Stomach (tissue), 9 donors: ENCODE measurements around the gene CDC45. TPM values are rescaled to one million over a fixed set of nuclear protein-coding genes. Genes with fewer than 3 reads are reported as not detected.

Experiments
- DNase-seq, 2 donors: peaks; one replicate each; pipeline versions ENCODE4 v3.0.0 to v3.0.0-alpha.2; 2013 to 2019
- H3K27ac ChIP-seq, 5 donors: fragments of 200-600 bp in 4 of 5; sonication (generic) in 4 of 5; one replicate each; pipeline ENCODE4 v1.5.1; 2013 to 2019; ENCODE audit warnings: mild to moderate bottlenecking in 1 of 5, moderate library complexity in 1 of 5
- H3K27me3 ChIP-seq, 3 donors: fragments of 200-600 bp; sonication (generic); one replicate each; pipeline ENCODE4 v1.5.1; 2017 to 2019; ENCODE audit warnings: mixed run types in 1 of 3
- H3K36me3 ChIP-seq, 4 donors: fragments of 200-600 bp; sonication (generic); 1 replicate in 3 of 4; 2 replicates in 1 of 4; pipeline ENCODE4 v1.5.1; 2016 to 2019
- H3K4me1 ChIP-seq, 4 donors: fragments of 200-600 bp; sonication (generic); one replicate each; pipeline ENCODE4 v1.5.1; 2016 to 2019
- H3K4me3 ChIP-seq, 4 donors: fragments of 200-600 bp; sonication (generic) in 3 of 4; one replicate each; pipeline ENCODE4 v1.5.1; 2016 to 2019; ENCODE audit warnings: mild to moderate bottlenecking in 1 of 4
- H3K9me3 ChIP-seq, 4 donors: fragments of 200-600 bp; sonication (generic); one replicate each; pipeline ENCODE4 v1.5.1; 2016 to 2019
- CTCF ChIP-seq, 7 experiments: fragments of 450-650 bp in 4 of 7; fragments of 200-600 bp in 3 of 7; sonication (generic) in 3 of 7; IDR thresholded peaks; one replicate each; pipeline ENCODE4 v1.5.1; 2016 to 2019; ENCODE audit warnings: antibody characterized with exemption in 7 of 7, control low read depth in 2 of 7, mild to moderate bottlenecking in 1 of 7
- EP300 ChIP-seq: sonication (generic); formaldehyde crosslinking; IDR thresholded peaks from one replicate; pipeline ENCODE4 v1.6.1; 2017; ENCODE audit warnings: antibody characterized with exemption
- POLR2A ChIP-seq, 4 donors: fragments of 450-650 bp; IDR thresholded peaks; one replicate each; pipeline ENCODE4 v1.6.1; 2016; ENCODE audit warnings: antibody characterized with exemption in 4 of 4, control low read depth in 2 of 4, mild to moderate bottlenecking in 1 of 4, moderate library complexity in 1 of 4
- POLR2AphosphoS5 ChIP-seq, 3 donors: sonication (generic); formaldehyde crosslinking; IDR thresholded peaks; one replicate each; pipeline ENCODE4 v1.6.1; 2016; ENCODE audit warnings: antibody characterized with exemption in 3 of 3
- WGBS, 5 donors: extraction: QIAGEN DNeasy Blood & Tissue Kit in 3 of 5; methylation state at CpG; one replicate each; pipeline versions ENCODE4 v1.1.5 to v1.1.7; 2013 to 2018; 5-methylcytosine and 5-hydroxymethylcytosine counted together
- intact Hi-C: fragments of 100-400 bp; cut with DNase I; formaldehyde crosslinking; loops from one replicate; pipeline ENCODE4 v1.15.1; 2023; ENCODE audit warnings: low total_unique reads
- polyA plus RNA-seq, 3 donors: library from polyadenylated mRNA; stranded (reverse); fragments of 200-250 nt; gene quantifications; one replicate each; pipeline ENCODE4 v1.2.3, GENCODE V29; 2013
- total RNA-seq, 5 donors: library from RNA; depleted of rRNA; stranded (reverse); fragments of >200 nt; gene quantifications; one replicate each; pipeline versions ENCODE4 v1.1.0 to v1.2.3, GENCODE V29; 2014 to 2016
- donor health status: healthy with polysubstance abuse.
- donor health status: Bipolar disorder and iron deficiency.
- donor health status: healthy.

CDC45 gene
- total and polyA plus RNA-seq, 8 donors: 1.2 to 44.2 (median 5.4) TPM; not detected in 1

GRCh38 chr22:19453718-19454117 lies 26.0 kb upstream of the CDC45 start:
- H3K4me3 ChIP-seq: no peak overlapping the region
- no peaks in the 10 kb centered on the region for H3K9me3 ChIP-seq
- peaks cover 70 to 95% (median 86%) of the 10 kb centered on the region in 4 donors for H3K36me3 ChIP-seq
- H3K27ac ChIP-seq: no peak overlapping the region
- peaks cover 0 to 7% (median 2%) of the 10 kb centered on the region in 4 donors for H3K4me1 ChIP-seq
- TF ChIP-seq EP300 (no peak), POLR2A (IDR thresholded peaks at IDR 0.05) (no peak), POLR2AphosphoS5 (IDR thresholded peaks at IDR 0.05) (no peak), CTCF (IDR thresholded peaks at IDR 0.05) (no peak)
- no peak for DNase-seq
- WGBS, 5 donors: 84 to 99% (median 94%) methylated on average over 5 of the region's 5 CpGs
- intact Hi-C loops: loop anchor here (10.0 kb wide), 1 partner anchor 269 kb away; no protein-coding TSS in a partner anchor
- H3K27me3 ChIP-seq: no peaks in the 10 kb centered on the region

GRCh38 chr22:19454156-19454555 lies 25.6 kb upstream of the CDC45 start:
- H3K27me3 ChIP-seq: no peaks in the 10 kb centered on the region
- WGBS, 5 donors: 70 to 79% (median 75%) methylated on average over 6 of the region's 6 CpGs
- peaks cover 75 to 99% (median 90%) of the 10 kb centered on the region in 4 donors for H3K36me3 ChIP-seq

GRCh38 chr22:19455033-19455432 lies 24.7 kb upstream of the CDC45 start:
- intact Hi-C loops: loop anchor here (10.0 kb wide), 1 partner anchor 270 kb away; no protein-coding TSS in a partner anchor
- WGBS, 5 donors: 88 to 100% (median 93%) methylated on average over 2 of the region's 2 CpGs
- no peak overlapping the region for H3K4me3 ChIP-seq
- H3K27ac ChIP-seq: no peak overlapping the region
- no peak for TF ChIP-seq EP300
- no peak for TF ChIP-seq CTCF (IDR thresholded peaks at IDR 0.05)
- no peak for TF ChIP-seq POLR2AphosphoS5 (IDR thresholded peaks at IDR 0.05)
- no peak for TF ChIP-seq POLR2A (IDR thresholded peaks at IDR 0.05)
- H3K9me3 ChIP-seq: no peaks in the 10 kb centered on the region
- no peaks in the 10 kb centered on the region for H3K27me3 ChIP-seq
- no peaks in the 10 kb centered on the region for H3K4me1 ChIP-seq
- peaks cover 77 to 100% (median 98%) of the 10 kb centered on the region in 4 donors for H3K36me3 ChIP-seq
- no peak for DNase-seq

More at GRCh38 chr22:19454156-19454555, 25.6 kb upstream of the CDC45 start:
- TF ChIP-seq POLR2AphosphoS5 (IDR thresholded peaks at IDR 0.05): no peak
- TF ChIP-seq EP300: no peak
- no peak for TF ChIP-seq CTCF (IDR thresholded peaks at IDR 0.05)
- no peak for TF ChIP-seq POLR2A (IDR thresholded peaks at IDR 0.05)
- Histone ChIP-seq H3K4me3 (no peak overlapping the region), H3K9me3 (no peaks in the 10 kb centered on the region), H3K27ac (no peak overlapping the region), H3K4me1 (peaks cover 0 to 3% (median 0%) of the 10 kb centered on the region in 4 donors)
- DNase-seq: no peak
- intact Hi-C loops: loop anchor here (10.0 kb wide), 1 partner anchor 269 kb away; no protein-coding TSS in a partner anchor

GRCh38 chr22:19455585-19456370 lies 23.9 kb upstream of the CDC45 start:
- no peaks in the 10 kb centered on the region for H3K4me1 ChIP-seq
- peaks cover 77 to 100% (median 98%) of the 10 kb centered on the region in 4 donors for H3K36me3 ChIP-seq
- WGBS, 5 donors: 51 to 73% (median 68%) methylated on average over 4 of the region's 4 CpGs
- H3K4me3 ChIP-seq: no peak overlapping the region
- no peak overlapping the region for H3K27ac ChIP-seq
- H3K27me3 ChIP-seq: no peaks in the 10 kb centered on the region
- TF ChIP-seq POLR2AphosphoS5 (IDR thresholded peaks at IDR 0.05): no peak
- no peak for TF ChIP-seq EP300
- TF ChIP-seq CTCF (IDR thresholded peaks at IDR 0.05): no peak
- no peak for TF ChIP-seq POLR2A (IDR thresholded peaks at IDR 0.05)
- DNase-seq: no peak
- H3K9me3 ChIP-seq: no peaks in the 10 kb centered on the region
- intact Hi-C loops: loop anchor here (10.0 kb wide), 1 partner anchor 271 kb away; no protein-coding TSS in a partner anchor
